ENCODE results near the gene ASF1A. TPM values are rescaled to one million over a fixed set of nuclear protein-coding genes. Genes with fewer than 3 reads are reported as not detected.

The ASF1A gene
- total and polyA plus RNA-seq, 2 of the 13 experiments (the other 11 are each of a cell fraction or from before 2014, with no cell fraction given) = 14.5 to 49.9 TPM

GRCh38 chr6:118893807-118894424 lies at the start of gene ASF1A (continued):
- TF ChIP-seq MXD3 (CRISPR knock-in tag; IDR thresholded peaks at IDR 0.05) = peak; percentile 34; the same call in 1 of the 2 replicates
- no peak for TF ChIP-seq ZNF382 (CRISPR knock-in tag; IDR thresholded peaks at IDR 0.05; ENCODE audit: borderline replicate concordance)
- TF ChIP-seq ETV5 (CRISPR knock-in tag; IDR thresholded peaks at IDR 0.05; ENCODE audit: borderline replicate concordance) = peak; percentile 53; the same call in 1 of the 2 replicates
- no peak for TF ChIP-seq ZNF253 (CRISPR knock-in tag; IDR thresholded peaks at IDR 0.05; ENCODE audit: borderline replicate concordance)
- TF ChIP-seq RELA (CRISPR knock-in tag; IDR thresholded peaks at IDR 0.05) = no peak
- TF ChIP-seq MBNL3 (CRISPR knock-in tag; conservative IDR thresholded peaks at IDR 0.05) = 0 out of 2 replicates have a peak, but pooled peaks have one; percentile 9
- peak; percentile 82 for TF ChIP-seq ASH2L (IDR thresholded peaks at IDR 0.05; ENCODE audit: insufficient read length, low read depth, low read length)
- no peak for TF ChIP-seq ZNF282 (IDR thresholded peaks at IDR 0.05; ENCODE audit: partially characterized antibody)
- TF ChIP-seq ZBTB33 (CRISPR knock-in tag; IDR thresholded peaks at IDR 0.05) = peak; percentile 51; the same call in 1 of the 2 replicates
- TF ChIP-seq ZNF326 (CRISPR knock-in tag; IDR thresholded peaks at IDR 0.05; ENCODE audit: borderline replicate concordance) = no peak
- peak; percentile 22; the same call in 1 of the 2 replicates for TF ChIP-seq ZBED4 (CRISPR knock-in tag; IDR thresholded peaks at IDR 0.05; ENCODE audit: borderline replicate concordance)
- no peak for TF ChIP-seq ZNF660 (CRISPR knock-in tag; IDR thresholded peaks at IDR 0.05; ENCODE audit: borderline replicate concordance, low read depth)
- TF ChIP-seq ZMAT3 (CRISPR knock-in tag; conservative IDR thresholded peaks at IDR 0.05) = peak; percentile 76; the same call in 1 of the 2 replicates
- TF ChIP-seq MTA1 (CRISPR knock-in tag; IDR thresholded peaks at IDR 0.05; ENCODE audit: borderline replicate concordance) = peak; percentile 73; the same call in 1 of the 2 replicates
- peak; percentile 22; the same call in 1 of the 2 replicates for TF ChIP-seq SRF (IDR thresholded peaks at IDR 0.05; ENCODE audit: low read depth, low read length)
- no peak for TF ChIP-seq ZNF766 (CRISPR knock-in tag; IDR thresholded peaks at IDR 0.05; ENCODE audit: borderline replicate concordance)
- peak; percentile 47; the same call in 1 of the 2 replicates for TF ChIP-seq NCOA2 (CRISPR knock-in tag; IDR thresholded peaks at IDR 0.05)
- TF ChIP-seq HNRNPH1 (optimal IDR thresholded peaks at IDR 0.05; ENCODE audit: low read depth, low read length) = no peak
- no peak for TF ChIP-seq NR2F1 (CRISPR knock-in tag; IDR thresholded peaks at IDR 0.05)
- TF ChIP-seq ZNF143 (CRISPR knock-in tag; IDR thresholded peaks at IDR 0.05) = peak; percentile 12; the same call in 1 of the 2 replicates
- TF ChIP-seq ZNF737 (CRISPR knock-in tag; IDR thresholded peaks at IDR 0.05; ENCODE audit: borderline replicate concordance) = no peak; the same call in 1 of the 2 replicates
- TF ChIP-seq ATF2 (CRISPR knock-in tag; IDR thresholded peaks at IDR 0.05) = peak; percentile 21; the same call in 1 of the 2 replicates
